HepG2 (cell line): Measurements from ENCODE around the gene ZNF431. TPM values are rescaled to one million over a fixed set of nuclear protein-coding genes. Genes with fewer than 3 reads are reported as not detected.

Source experiments
- FIP1L1 ChIP-seq: fragments of 200-400 bp; formaldehyde crosslinking; IDR thresholded peaks from 2 replicates; pipeline ENCODE4 v1.6.1; 2018; ENCODE audit warnings: low read depth, mild to moderate bottlenecking, low read length, moderate library complexity, borderline replicate concordance; ENCODE audit not compliant: insufficient read depth
- FOXJ3 ChIP-seq: sonication (generic); formaldehyde crosslinking; IDR thresholded peaks from 2 replicates; pipeline ENCODE4 v1.4.0; 2020; ENCODE audit warnings: missing genetic modification reagents, mild to moderate bottlenecking, borderline replicate concordance
- ISL2 ChIP-seq: sonication (generic); formaldehyde crosslinking; IDR thresholded peaks from 2 replicates; pipeline ENCODE4 v1.5.0; 2020; ENCODE audit warnings: missing genetic modification reagents
- RFXANK ChIP-seq: IDR thresholded peaks from 2 replicates; pipeline ENCODE4 v1.6.1; 2016
- STAG1 ChIP-seq: sonication (generic); formaldehyde crosslinking; IDR thresholded peaks from 2 replicates; pipeline ENCODE4 v1.4.0; 2020; ENCODE audit warnings: missing genetic modification reagents
- ZNF282 ChIP-seq: fragments of 450-650 bp; IDR thresholded peaks from 2 replicates; pipeline ENCODE4 v1.6.1; 2018; ENCODE audit not compliant: partially characterized antibody
- ZNF30 ChIP-seq: sonication (generic); formaldehyde crosslinking; IDR thresholded peaks from 2 replicates; pipeline ENCODE4 v1.5.0; 2020; ENCODE audit warnings: mild to moderate bottlenecking, missing genetic modification reagents
- ZNF510 ChIP-seq: sonication (generic); formaldehyde crosslinking; IDR thresholded peaks from 2 replicates; pipeline ENCODE4 v1.4.0; 2020; ENCODE audit warnings: low read depth, mild to moderate bottlenecking, missing genetic modification reagents
- ZNF841 ChIP-seq: sonication (generic); formaldehyde crosslinking; IDR thresholded peaks from 2 replicates; pipeline ENCODE4 v1.8.1; 2023; ENCODE audit warnings: missing genetic modification reagents, borderline replicate concordance
- polyA plus RNA-seq, 8 experiments: library from polyadenylated mRNA; depleted of rRNA in 3 of 8; stranded (reverse) in 7 of 8; unstranded in 1 of 8; fragments of >200 nt; fragmentation: Illumina TruSeq in 4 of 8; extraction: Trizol in 4 of 8; gene quantifications; 2 replicates each; pipeline versions ENCODE4 v1.2.1 to v1.2.3, GENCODE V29; 2011 to 2016; ENCODE audit warnings: low read depth in 4 of 8, missing spikeins in 1 of 8, mixed read lengths in 1 of 8; ENCODE audit not compliant: insufficient read depth in 1 of 8
- total RNA-seq, 5 experiments: library from RNA; depleted of rRNA; stranded (reverse); fragments of >200 nt; fragmentation: Illumina TruSeq; extraction: Trizol; gene quantifications; 2 replicates each; pipeline ENCODE4 v1.2.3, GENCODE V29; 2016; ENCODE audit warnings: low read depth in 1 of 5
- TF ChIP-seq, protein P1 (sequence below): sonication (generic); formaldehyde crosslinking; IDR thresholded peaks from 2 replicates; pipeline ENCODE4 v1.4.0; 2020; ENCODE audit warnings: mild to moderate bottlenecking, missing genetic modification reagents
- TF ChIP-seq, protein P2 (sequence below): sonication (generic); formaldehyde crosslinking; IDR thresholded peaks from 2 replicates; pipeline ENCODE4 v1.8.1; 2023; ENCODE audit warnings: mild to moderate bottlenecking, moderate library complexity, missing genetic modification reagents
- TF ChIP-seq, protein P3 (sequence below): sonication (generic); formaldehyde crosslinking; IDR thresholded peaks from 2 replicates; pipeline ENCODE4 v1.5.0; 2020; ENCODE audit warnings: mild to moderate bottlenecking, missing genetic modification reagents, borderline replicate concordance
- TF ChIP-seq, protein P4 (sequence below): sonication (generic); formaldehyde crosslinking; IDR thresholded peaks from 2 replicates; pipeline ENCODE4 v1.4.0; 2020; ENCODE audit warnings: missing genetic modification reagents, mild to moderate bottlenecking, borderline replicate concordance

The ZNF431 gene
- total and polyA plus RNA-seq, 2 of the 13 experiments (the other 11 are each of a cell fraction or from before 2014, with no cell fraction given), result 4.4 to 11.8 TPM

DNA sequence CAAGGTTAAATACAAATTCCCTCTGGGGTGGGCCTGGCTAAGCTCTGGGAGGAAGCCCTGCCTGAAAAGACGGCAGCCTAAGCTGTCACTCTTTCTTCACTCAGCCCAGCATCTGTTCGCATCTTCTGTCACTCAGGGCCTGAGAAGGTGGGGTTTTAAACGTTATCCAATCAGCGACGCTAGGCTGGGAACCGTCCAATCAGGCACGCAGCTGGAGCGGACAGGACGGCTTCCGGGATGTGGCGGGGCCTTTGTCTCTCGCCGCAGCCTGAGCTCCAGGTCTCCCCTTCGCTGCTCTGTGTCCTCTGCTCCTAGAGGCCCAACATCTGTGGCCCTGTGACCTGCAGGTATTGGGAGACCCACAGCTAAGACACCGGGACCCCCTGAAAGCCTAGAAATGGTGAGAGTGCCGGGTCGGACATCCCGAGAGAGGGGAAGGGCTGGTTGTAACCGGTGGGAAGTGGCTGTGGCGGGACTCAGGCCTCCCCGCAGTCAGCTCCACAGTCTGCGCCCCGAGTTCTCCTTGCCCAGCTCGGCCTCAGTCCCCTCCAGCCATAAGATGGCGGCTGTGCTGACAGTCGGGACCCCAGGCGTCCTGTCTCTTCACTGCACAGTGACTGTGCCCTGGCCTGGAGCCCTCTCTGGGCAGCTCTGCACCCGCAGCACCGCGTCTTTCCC is at the start of gene ZNF431 (continued):
- TF ChIP-seq, protein P1, sequence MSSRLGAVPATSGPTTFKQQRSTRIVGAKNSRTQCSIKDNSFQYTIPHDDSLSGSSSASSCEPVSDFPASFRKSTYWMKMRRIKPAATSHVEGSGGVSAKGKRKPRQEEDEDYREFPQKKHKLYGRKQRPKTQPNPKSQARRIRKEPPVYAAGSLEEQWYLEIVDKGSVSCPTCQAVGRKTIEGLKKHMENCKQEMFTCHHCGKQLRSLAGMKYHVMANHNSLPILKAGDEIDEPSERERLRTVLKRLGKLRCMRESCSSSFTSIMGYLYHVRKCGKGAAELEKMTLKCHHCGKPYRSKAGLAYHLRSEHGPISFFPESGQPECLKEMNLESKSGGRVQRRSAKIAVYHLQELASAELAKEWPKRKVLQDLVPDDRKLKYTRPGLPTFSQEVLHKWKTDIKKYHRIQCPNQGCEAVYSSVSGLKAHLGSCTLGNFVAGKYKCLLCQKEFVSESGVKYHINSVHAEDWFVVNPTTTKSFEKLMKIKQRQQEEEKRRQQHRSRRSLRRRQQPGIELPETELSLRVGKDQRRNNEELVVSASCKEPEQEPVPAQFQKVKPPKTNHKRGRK (CRISPR knock-in tag), result no peak
- no peak for TF ChIP-seq ZNF841
- TF ChIP-seq, protein P2, sequence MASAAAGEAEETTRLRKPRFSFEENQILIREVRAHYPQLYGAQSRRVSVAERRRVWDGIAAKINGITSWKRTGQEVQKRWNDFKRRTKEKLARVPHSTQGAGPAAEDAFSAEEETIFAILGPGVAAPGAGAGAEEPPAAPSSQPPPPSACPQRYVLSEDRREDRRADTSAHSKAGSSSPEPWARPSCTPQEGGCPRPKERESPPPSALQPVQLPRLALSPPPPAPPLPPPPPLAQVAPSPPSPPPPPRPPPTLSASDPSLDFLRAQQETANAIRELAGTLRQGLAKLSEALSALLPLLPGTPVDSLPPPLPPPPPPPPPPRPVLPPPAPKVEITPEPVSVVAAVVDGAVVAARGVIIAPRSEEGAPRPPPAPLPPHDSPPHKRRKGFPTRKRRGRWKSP (CRISPR knock-in tag), result no peak
- TF ChIP-seq RFXANK, result no peak
- TF ChIP-seq, protein P3, sequence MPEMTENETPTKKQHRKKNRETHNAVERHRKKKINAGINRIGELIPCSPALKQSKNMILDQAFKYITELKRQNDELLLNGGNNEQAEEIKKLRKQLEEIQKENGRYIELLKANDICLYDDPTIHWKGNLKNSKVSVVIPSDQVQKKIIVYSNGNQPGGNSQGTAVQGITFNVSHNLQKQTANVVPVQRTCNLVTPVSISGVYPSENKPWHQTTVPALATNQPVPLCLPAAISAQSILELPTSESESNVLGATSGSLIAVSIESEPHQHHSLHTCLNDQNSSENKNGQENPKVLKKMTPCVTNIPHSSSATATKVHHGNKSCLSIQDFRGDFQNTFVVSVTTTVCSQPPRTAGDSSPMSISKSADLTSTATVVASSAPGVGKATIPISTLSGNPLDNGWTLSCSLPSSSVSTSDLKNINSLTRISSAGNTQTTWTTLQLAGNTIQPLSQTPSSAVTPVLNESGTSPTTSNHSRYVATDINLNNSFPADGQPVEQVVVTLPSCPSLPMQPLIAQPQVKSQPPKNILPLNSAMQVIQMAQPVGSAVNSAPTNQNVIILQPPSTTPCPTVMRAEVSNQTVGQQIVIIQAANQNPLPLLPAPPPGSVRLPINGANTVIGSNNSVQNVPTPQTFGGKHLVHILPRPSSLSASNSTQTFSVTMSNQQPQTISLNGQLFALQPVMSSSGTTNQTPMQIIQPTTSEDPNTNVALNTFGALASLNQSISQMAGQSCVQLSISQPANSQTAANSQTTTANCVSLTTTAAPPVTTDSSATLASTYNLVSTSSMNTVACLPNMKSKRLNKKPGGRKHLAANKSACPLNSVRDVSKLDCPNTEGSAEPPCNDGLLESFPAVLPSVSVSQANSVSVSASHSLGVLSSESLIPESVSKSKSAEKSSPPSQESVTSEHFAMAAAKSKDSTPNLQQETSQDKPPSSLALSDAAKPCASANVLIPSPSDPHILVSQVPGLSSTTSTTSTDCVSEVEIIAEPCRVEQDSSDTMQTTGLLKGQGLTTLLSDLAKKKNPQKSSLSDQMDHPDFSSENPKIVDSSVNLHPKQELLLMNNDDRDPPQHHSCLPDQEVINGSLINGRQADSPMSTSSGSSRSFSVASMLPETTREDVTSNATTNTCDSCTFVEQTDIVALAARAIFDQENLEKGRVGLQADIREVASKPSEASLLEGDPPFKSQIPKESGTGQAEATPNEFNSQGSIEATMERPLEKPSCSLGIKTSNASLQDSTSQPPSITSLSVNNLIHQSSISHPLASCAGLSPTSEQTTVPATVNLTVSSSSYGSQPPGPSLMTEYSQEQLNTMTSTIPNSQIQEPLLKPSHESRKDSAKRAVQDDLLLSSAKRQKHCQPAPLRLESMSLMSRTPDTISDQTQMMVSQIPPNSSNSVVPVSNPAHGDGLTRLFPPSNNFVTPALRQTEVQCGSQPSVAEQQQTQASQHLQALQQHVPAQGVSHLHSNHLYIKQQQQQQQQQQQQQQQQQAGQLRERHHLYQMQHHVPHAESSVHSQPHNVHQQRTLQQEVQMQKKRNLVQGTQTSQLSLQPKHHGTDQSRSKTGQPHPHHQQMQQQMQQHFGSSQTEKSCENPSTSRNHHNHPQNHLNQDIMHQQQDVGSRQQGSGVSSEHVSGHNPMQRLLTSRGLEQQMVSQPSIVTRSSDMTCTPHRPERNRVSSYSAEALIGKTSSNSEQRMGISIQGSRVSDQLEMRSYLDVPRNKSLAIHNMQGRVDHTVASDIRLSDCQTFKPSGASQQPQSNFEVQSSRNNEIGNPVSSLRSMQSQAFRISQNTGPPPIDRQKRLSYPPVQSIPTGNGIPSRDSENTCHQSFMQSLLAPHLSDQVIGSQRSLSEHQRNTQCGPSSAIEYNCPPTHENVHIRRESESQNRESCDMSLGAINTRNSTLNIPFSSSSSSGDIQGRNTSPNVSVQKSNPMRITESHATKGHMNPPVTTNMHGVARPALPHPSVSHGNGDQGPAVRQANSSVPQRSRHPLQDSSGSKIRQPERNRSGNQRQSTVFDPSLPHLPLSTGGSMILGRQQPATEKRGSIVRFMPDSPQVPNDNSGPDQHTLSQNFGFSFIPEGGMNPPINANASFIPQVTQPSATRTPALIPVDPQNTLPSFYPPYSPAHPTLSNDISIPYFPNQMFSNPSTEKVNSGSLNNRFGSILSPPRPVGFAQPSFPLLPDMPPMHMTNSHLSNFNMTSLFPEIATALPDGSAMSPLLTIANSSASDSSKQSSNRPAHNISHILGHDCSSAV (CRISPR knock-in tag), result no peak
- TF ChIP-seq, protein P4, sequence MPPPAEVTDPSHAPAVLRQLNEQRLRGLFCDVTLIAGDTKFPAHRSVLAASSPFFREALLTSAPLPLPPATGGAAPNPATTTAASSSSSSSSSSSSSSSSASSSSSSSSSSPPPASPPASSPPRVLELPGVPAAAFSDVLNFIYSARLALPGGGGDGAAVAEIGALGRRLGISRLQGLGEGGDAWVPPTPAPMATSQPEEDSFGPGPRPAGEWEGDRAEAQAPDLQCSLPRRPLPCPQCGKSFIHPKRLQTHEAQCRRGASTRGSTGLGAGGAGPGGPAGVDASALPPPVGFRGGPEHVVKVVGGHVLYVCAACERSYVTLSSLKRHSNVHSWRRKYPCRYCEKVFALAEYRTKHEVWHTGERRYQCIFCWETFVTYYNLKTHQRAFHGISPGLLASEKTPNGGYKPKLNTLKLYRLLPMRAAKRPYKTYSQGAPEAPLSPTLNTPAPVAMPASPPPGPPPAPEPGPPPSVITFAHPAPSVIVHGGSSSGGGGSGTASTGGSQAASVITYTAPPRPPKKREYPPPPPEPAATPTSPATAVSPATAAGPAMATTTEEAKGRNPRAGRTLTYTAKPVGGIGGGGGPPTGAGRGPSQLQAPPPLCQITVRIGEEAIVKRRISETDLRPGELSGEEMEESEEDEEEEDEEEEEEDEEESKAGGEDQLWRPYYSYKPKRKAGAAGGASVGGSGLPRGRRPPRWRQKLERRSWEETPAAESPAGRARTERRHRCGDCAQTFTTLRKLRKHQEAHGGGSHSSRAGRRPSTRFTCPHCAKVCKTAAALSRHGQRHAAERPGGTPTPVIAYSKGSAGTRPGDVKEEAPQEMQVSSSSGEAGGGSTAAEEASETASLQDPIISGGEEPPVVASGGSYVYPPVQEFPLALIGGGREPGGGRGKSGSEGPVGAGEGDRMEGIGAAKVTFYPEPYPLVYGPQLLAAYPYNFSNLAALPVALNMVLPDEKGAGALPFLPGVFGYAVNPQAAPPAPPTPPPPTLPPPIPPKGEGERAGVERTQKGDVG (CRISPR knock-in tag), result no peak
- no peak for TF ChIP-seq FOXJ3 (CRISPR knock-in tag)
- TF ChIP-seq STAG1 (CRISPR knock-in tag), result no peak
- TF ChIP-seq ZNF30 (CRISPR knock-in tag), result no peak
- no peak for TF ChIP-seq ISL2 (CRISPR knock-in tag)
- no peak for TF ChIP-seq FIP1L1
- TF ChIP-seq ZNF282, result no peak
- no peak for TF ChIP-seq ZNF510
